OCI-LY1 (cell line): ENCODE results near the gene ERBB4.

Source experiments
- CTCF ChIP-seq: fragments of 200-600 bp; sonication (generic), shearing (Covaris generic); IDR thresholded peaks from 2 replicates; pipeline ENCODE4 v1.5.1; 2017; ENCODE audit warnings: mild to moderate bottlenecking, antibody characterized with exemption, low read length, moderate library complexity, mixed read lengths
- EZH2 ChIP-seq: fragments of 200-600 bp; sonication (generic), shearing (Covaris generic); IDR thresholded peaks from 2 replicates; pipeline ENCODE4 v1.8.0; 2017; ENCODE audit warnings: borderline replicate concordance, mixed run types, mild to moderate bottlenecking, antibody characterized with exemption, low read length, moderate library complexity, mixed read lengths

DNA sequence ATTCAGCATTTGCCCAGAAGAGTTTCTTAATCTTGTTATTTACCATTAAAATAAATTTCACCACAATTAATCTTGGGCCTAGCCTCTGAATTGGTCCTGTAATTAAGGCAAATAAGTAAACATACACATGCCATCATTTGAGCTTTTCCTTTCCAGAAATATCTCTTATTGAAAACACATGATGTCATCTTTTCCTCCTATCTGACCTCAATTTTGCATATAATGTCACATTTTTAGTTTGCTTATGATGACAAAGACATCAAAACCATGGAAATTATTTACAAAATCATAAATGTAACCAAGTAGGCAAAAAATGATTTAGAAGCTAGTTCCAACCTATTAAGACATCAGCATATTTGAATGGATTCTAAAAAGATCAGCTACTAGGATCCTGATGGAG, 915.5 kb downstream of the ERBB4 start:
- TF ChIP-seq CTCF (no peak), EZH2 (no peak)
